HG03575 (cell line): ENCODE measurements around the gene NFIB.

Experiments
- ATAC-seq: cut with Tn5 transposase; IDR thresholded peaks from one replicate; pipeline ENCODE4 v1.9.1; 2021; ENCODE audit not compliant: unreplicated experiment, insufficient number of reproducible peaks, low FRiP score; ENCODE audit errors: extremely low read depth

Gene NFIB

GRCh38 chr9:14107495-14107894, 206.4 kb downstream of the NFIB start:
- no peak for ATAC-seq

DNA sequence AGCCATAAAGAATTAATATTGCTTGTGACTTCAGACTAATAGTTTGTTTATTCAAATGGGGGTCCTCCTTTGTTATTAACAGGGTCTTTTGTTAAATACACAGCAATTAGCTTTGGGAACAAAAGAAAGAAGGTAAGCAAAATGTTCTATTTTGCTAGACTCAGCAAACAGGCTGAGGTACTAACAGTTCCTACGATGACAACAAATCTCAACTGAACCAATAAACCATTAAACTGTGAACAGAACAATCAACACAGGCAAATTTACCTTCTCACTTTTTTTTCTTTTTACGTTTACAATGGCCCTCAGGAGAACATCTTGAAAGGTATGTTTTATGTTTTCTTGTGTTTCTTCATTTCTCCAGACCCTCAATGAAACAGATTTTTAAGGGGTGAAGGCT, 207.2 kb downstream of the NFIB start:
- ATAC-seq: no peak

DNA sequence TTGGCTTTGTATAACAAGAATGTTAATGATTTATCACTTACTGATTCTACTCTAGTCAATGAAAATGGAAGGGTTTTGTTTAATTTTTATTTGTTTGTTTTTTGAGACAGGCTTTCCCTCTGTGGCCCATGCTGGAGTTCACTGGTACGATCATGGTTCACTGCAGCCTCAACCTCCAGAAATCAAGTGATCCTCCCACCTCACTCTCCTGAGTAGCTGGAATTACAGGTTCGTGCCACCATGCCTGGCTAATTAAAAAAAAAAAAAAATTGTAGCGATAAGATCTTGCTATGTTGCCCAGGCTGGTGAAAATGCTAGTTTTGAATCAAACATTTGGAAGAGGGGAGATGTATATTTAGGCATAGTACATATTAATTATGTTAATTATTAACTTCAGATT, 209.4 kb downstream of the NFIB start:
- ATAC-seq: no peak

- no peak for ATAC-seq
Observed at GRCh38 chr9:14103115-14103514, 210.8 kb downstream of the NFIB start.

DNA sequence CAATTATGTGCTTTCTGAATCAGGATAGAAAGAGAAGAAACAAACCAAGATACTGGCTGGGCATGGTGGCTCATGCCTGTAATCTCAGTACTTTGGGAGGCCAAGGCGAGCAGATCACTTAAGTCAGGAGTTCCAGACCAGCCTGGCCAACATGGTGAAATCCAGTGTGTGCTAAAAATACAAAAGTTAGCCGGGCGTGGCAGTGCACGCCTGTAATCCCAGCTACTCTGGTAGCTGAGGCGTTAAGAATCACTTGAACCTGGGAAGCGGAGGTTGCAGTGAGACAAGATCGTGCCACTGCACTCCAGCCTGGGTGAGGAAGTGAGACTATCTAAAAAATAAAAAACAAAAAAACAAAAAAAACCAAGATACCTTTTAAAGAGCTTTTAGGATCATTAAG, 214.2 kb downstream of the NFIB start:
- ATAC-seq: no peak

- no peak for ATAC-seq
Observed at GRCh38 chr9:14098486-14099180, 215.3 kb downstream of the NFIB start.

- no peak for ATAC-seq
Observed at GRCh38 chr9:14097666-14098415, 216.1 kb downstream of the NFIB start.

GRCh38 chr9:14097215-14097614, 216.7 kb downstream of the NFIB start:
- no peak for ATAC-seq

DNA sequence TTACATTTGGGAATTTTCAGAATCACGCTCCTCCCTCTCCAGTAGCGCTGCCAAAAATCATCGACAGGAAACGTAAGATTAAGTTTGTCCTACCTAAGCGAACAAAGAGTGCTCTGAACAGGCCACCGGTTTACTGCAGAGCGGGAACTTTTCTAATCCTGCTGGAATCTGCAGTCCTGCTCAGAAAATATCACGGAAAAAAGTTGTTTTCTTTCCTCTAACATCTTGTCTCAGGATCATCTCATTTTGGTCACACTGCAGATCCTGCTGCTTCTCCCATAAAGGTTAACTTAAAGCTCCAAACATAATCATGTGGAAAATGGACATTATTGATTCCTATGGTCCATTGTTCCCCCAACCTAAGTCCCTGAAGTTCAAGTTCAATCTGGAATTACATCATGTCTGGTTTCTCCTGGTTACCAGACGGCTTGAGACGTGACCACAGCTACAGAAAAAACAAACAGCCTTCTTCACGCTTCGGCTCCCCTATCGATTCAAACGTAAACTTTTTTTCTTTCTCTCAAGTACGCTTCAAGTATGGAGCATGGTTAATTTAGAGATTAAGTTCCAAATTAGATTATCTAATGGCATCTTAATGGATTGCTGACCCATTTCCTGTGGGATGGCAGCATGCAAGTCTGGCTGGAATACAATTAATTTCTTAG, 217.6 kb downstream of the NFIB start:
- ATAC-seq: no peak

DNA sequence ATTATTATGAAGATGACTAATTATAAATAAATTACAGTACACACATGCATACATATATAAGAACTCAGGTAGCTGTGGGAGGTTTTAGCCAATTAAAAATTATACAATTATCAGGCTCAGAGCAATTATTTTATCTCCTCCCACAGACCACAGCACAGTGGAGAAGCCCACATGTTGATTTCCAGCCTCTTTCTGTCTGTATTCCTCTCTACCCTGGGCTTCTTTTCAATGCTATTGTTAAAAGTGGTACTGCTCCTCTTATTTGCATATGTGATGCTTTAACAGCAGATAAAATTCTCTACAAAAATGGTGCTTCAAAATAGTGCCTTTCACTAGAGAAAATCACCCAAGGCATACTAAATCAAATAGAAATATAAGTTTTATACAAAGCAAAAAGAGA, 218.7 kb downstream of the NFIB start:
- no peak for ATAC-seq

GRCh38 chr9:14094491-14094890, 219.4 kb downstream of the NFIB start:
- no peak for ATAC-seq

- no peak for ATAC-seq
Observed at GRCh38 chr9:14092344-14092743, 221.6 kb downstream of the NFIB start.

DNA sequence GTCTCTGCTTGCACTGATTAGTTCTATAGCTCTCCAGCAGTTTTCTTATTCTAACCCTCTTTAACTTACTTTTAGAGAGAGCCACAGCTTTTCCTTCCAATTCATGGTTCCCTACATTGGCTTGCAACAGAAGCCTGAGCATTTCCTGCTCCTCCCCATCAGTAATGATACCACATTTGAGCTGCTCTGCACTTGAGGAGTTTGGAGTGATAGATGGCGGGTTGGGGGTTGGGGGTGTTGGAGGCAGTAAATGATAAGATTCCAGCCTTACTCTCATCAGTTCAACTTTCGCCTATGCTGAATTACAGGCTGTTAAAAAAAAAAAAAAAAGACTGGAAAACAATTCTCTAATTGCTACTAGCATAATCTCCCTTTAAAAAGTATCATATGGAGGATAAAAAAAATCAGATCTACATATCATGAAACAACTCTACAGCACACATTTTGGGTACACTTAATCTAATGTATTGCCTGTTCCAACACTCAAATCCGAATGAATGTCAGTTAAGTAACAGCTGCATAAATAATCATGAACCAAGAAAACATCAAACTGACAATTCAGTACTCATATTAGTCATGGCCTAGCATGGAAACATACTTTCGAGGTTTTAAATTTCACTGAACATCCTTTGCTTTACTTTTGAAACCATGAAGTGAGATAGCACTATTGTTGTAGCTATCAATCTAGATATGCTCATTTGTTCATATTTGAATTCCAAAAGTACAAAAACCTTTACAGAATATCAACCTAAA, 224.7 kb downstream of the NFIB start:
- ATAC-seq: no peak

DNA sequence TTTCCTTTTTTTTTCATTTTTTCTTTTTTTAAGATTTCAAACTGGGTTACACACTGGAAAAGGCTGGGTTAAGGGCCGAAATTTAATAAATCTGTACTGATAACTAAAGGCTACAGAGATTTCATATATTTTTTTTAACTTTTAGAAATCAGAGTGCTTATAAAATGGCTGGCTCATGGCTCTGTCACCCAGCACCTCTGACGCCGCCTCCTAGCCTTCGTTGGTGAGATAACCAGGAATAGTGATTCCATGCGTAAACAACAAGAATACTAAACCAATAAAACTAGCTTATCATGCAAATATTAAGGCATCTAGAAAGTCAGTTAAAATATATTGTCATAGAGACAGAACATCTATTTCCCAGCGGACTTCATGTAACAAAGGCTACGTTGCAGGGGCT, 226.4 kb downstream of the NFIB start:
- ATAC-seq: no peak

DNA sequence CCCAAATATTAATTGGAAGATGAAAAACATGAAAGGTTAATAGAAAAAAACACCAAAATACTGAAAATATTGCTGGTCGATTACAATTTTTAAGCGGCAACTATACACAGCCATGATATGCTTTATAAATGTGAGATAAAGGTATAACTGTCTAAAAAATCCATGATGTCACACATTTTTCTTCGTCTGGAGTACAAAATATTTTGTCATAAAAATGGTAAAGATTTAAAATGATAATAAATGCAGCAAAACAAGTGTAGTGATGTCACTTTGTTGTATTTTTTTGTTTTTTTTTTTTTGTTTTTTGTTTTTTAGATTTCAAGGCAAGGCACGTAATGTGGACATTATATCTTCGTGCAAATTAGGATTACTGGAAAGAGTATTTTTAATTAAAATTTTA, 227.4 kb downstream of the NFIB start:
- ATAC-seq: no peak

DNA sequence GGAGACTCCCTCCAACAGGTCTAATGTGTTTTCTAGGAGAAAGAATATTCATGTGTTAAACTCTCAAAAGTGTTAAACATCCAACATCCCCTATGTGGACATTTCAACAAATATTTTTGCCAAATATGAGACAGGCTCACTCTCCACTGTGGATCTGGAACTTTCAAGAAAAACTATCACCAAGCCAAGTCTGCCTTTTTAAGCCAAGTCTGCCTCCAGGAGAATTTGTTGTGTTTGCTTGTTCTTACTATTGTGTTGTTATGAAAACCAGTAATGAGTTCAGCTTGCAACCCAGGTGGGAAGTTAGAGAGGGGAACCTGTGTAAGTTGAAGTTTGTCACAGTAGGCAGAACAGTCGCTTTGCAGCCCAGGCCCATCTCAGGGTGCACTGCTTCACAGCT, 228.1 kb downstream of the NFIB start:
- ATAC-seq: no peak

GRCh38 chr9:14084867-14085266, 229.1 kb downstream of the NFIB start:
- no peak for ATAC-seq

DNA sequence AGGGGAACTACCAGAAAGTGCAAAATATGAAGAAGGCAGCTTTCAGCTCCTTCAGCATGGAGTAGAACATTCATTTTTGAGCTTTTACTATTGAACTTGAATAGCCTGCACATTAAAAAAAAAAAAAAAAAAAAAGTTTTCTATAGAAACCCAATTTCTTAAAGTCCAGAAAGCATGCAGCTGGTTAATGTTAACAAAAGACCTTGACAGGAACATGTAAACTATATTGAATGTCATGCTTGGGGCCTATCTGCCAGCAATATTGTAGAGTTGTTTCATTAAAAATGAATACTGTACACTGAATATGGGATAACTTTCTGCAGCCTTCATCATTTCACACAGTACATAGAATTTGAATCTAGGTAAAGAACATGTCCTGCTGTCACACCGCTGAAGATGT, 230.6 kb downstream of the NFIB start:
- no peak for ATAC-seq

GRCh38 chr9:14082732-14083131, 231.2 kb downstream of the NFIB start:
- no peak for ATAC-seq

DNA sequence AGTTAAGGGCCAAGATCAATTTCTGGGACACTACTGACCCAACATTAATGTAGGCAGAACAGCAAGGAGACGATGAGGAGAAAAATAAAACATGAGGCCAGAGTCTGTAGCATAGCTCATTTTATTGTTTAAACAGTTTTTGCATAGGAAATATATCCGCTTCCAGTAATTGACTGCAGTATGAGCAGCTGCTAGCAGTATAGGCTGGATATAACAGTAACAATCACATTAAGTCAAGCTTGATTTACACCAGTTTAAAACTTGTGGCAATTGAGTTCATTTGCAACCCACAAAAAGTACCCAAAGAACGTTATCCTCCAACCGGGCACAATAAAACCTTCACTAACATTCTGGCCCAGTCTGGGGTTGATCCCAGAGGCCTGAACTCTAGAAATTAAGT, 232.2 kb downstream of the NFIB start:
- no peak for ATAC-seq
